Right lobe of liver (tissue), 6 donors: Measurements from ENCODE around the gene CD4. TPM values are rescaled to one million over a fixed set of nuclear protein-coding genes. Genes with fewer than 3 reads are reported as not detected.

Experiments used
- ATAC-seq, 4 donors: fragments of 200-7000 bp; cut with Tn5 transposase; one replicate each; pipeline ENCODE4 v1.9.1; 2020; ENCODE audit warnings: mild to moderate bottlenecking in 4 of 4, moderate library complexity in 4 of 4
- DNase-seq, 3 donors: peaks; one replicate each; pipeline ENCODE4 v3.0.0-alpha.2; 2020
- H3K27ac ChIP-seq, 3 donors: fragments of 200-600 bp; one replicate each; pipeline ENCODE4 v1.8.0; 2022
- H3K27me3 ChIP-seq, 2 donors: fragments of 200-600 bp; one replicate each; pipeline ENCODE4 v1.8.0; 2022
- H3K36me3 ChIP-seq, 4 donors: fragments of 200-600 bp; sonication (generic) in 1 of 4; one replicate each; pipeline versions ENCODE4 v1.5.1 to v1.8.0; 2017 to 2022; ENCODE audit warnings: control low read depth in 1 of 4
- H3K4me1 ChIP-seq, 4 donors: fragments of 200-600 bp; sonication (generic) in 1 of 4; one replicate each; pipeline versions ENCODE4 v1.5.1 to v1.8.0; 2017 to 2022; ENCODE audit warnings: control low read depth in 1 of 4
- H3K4me3 ChIP-seq, 3 donors: fragments of 200-600 bp; one replicate each; pipeline ENCODE4 v1.8.0; 2022
- H3K9me3 ChIP-seq, 4 donors: fragments of 200-600 bp; sonication (generic) in 1 of 4; one replicate each; pipeline versions ENCODE4 v1.5.1 to v1.8.0; 2017 to 2022; ENCODE audit warnings: control low read depth in 1 of 4
- CTCF ChIP-seq, 4 donors: fragments of 200-600 bp in 3 of 4; fragments of 450-650 bp in 1 of 4; IDR thresholded peaks; one replicate each; pipeline versions ENCODE4 v1.5.1 to v1.8.0; 2016 to 2022; ENCODE audit warnings: antibody characterized with exemption in 4 of 4, mild to moderate bottlenecking in 2 of 4
- POLR2A ChIP-seq: fragments of 450-650 bp; IDR thresholded peaks from one replicate; pipeline ENCODE4 v1.6.1; 2017; ENCODE audit warnings: antibody characterized with exemption, mild to moderate bottlenecking
- WGBS: methylation state at CpG from one replicate; pipeline ENCODE4 v1.1.6; 2018; ENCODE audit warnings: low coverage, low lambda C conversion rate; ENCODE audit not compliant: insufficient coverage; ENCODE audit errors: missing lambda C conversion rate; 5-methylcytosine and 5-hydroxymethylcytosine counted together
- intact Hi-C, 2 donors: fragments of 100-400 bp; cut with DNase I; formaldehyde crosslinking; loops; one replicate each; pipeline versions ENCODE4 v1.11.2 to v1.14.1; 2022
- total RNA-seq, 6 experiments: library from RNA; depleted of rRNA in 2 of 6; stranded (reverse); fragments of >200 nt in 2 of 6; fragmentation: NEBNext Ultra II Directional in 3 of 6; extraction: Animal tissue kit (Norgen Biotek cat#: 25700) in 3 of 6; gene quantifications; one replicate each; pipeline versions ENCODE4 v1.1.0 to v1.2.4, GENCODE V29; 2016 to 2023
- donor health status: DM: no; HTN: yes; CAD: no.
- donor health status: DM: no; HTN: no; CAD: no.
- donor health status: DM: no; HTN: no; CAD: no.
- donor health status: DM: no; HTN: yes; CAD: no.
- donor health status: DM: no; HTN: yes; CAD: no.

CD4 gene
- total RNA-seq, 6 experiments from 2014 or later = 10.0 to 41.6 (median 28.1) TPM

GRCh38 chr12:6769666-6770065 lies 19.7 kb upstream of the CD4 start:
- Histone ChIP-seq H3K27me3 (no peaks in the 10 kb centered on the region), H3K27ac (peak overlapping the region in 1 of 3 donors; percentile 4), H3K9me3 (no peaks in the 10 kb centered on the region), H3K4me1 (peaks cover 0 to 52% (median 5%) of the 10 kb centered on the region in 4 donors), H3K36me3 (peaks cover 0 to 17% (median 5%) of the 10 kb centered on the region in 4 donors), H3K4me3 (no peak overlapping the region)
- DNase-seq (no peak), ATAC-seq (no peak)
- intact Hi-C loops = no loop called here
- 33% methylated on average over 4 of the region's 4 CpGs for WGBS
- TF ChIP-seq POLR2A (no peak), CTCF (IDR thresholded peaks at IDR 0.05) (no peak)

GRCh38 chr12:6770094-6770493 lies 19.2 kb upstream of the CD4 start:
- TF ChIP-seq CTCF (IDR thresholded peaks at IDR 0.05) (no peak), POLR2A (no peak)
- no peak overlapping the region for H3K27ac ChIP-seq
- DNase-seq (no peak), ATAC-seq (no peak)
- no peaks in the 10 kb centered on the region for H3K27me3 ChIP-seq
- intact Hi-C loops = no loop called here
- H3K36me3 ChIP-seq = peaks cover 0 to 17% (median 5%) of the 10 kb centered on the region in 4 donors
- H3K9me3 ChIP-seq = no peaks in the 10 kb centered on the region
- 64% methylated on average over 7 of the region's 12 CpGs for WGBS
- H3K4me1 ChIP-seq = peaks cover 0 to 52% (median 6%) of the 10 kb centered on the region in 4 donors
- no peak overlapping the region for H3K4me3 ChIP-seq

DNA sequence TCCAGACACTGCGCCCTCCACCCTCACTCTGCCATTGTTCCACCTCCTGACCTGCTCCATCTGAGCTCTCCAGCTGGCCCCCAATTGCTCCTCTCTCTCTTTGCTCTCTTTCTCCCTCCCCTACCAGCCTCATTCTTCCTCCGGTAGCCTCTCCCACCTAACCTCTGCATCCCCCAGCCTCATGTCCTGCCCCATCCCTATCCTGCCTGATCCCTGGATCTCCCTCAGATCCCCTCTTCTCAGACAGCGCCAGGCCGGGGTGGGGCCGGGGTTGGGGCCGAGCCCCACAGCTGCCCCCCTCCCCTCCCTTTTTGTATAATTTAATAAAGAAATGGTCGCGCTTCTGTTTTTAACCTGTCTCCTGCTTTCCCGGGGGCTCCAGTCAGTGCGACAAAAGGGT lies 18.7 kb upstream of the CD4 start:
- 84% methylated on average over 5 of the region's 10 CpGs for WGBS
- Histone ChIP-seq H3K4me3 (no peak overlapping the region), H3K4me1 (peaks cover 0 to 52% (median 7%) of the 10 kb centered on the region in 4 donors), H3K9me3 (no peaks in the 10 kb centered on the region), H3K27me3 (no peaks in the 10 kb centered on the region), H3K36me3 (peaks cover 0 to 17% (median 5%) of the 10 kb centered on the region in 4 donors), H3K27ac (no peak overlapping the region)
- DNase-seq (no peak), ATAC-seq (no peak)
- TF ChIP-seq CTCF (IDR thresholded peaks at IDR 0.05) (no peak), POLR2A (no peak)
- intact Hi-C loops = no loop called here

DNA sequence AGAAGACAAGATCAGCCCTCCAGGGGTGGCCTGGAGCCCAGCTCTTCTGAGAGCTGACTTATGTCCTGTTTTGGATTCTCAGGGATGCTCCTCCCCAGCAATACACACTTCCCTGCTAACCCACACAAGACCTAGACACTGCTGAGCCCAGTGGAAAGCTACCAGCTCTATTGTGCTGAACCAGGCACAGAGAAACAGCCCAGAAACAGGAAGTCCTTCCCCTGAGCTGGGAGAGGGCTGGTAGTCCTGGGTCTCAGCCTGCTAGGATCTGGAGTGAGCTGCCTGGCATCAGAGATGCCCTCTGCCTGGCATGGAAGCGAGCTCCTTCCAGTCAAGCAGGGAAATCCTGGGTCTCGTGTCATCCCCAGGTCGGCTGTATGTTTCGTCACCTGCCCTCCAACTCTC lies 18.2 kb upstream of the CD4 start:
- peaks cover 0 to 56% (median 9%) of the 10 kb centered on the region in 4 donors for H3K4me1 ChIP-seq
- intact Hi-C loops = no loop called here
- no CpG with 5 or more reads among the region's 4 CpGs for WGBS
- H3K27me3 ChIP-seq = no peaks in the 10 kb centered on the region
- peaks cover 0 to 17% (median 5%) of the 10 kb centered on the region in 4 donors for H3K36me3 ChIP-seq
- no peak overlapping the region for H3K4me3 ChIP-seq
- H3K27ac ChIP-seq = no peak overlapping the region
- peak in 3 of 4 donors; percentile 4 to 14 (median 5) for ATAC-seq
- DNase-seq = peak in 1 of 3 donors; percentile 54
- H3K9me3 ChIP-seq = no peaks in the 10 kb centered on the region
- TF ChIP-seq POLR2A = no peak
- TF ChIP-seq CTCF (IDR thresholded peaks at IDR 0.05) = no peak
